ENCODE measurements around the gene BIRC7. TPM values are rescaled to one million over a fixed set of nuclear protein-coding genes. Genes with fewer than 3 reads are reported as not detected.

Gene BIRC7
- total RNA-seq, 1 donor from 2014 or later = 10.6 TPM

DNA sequence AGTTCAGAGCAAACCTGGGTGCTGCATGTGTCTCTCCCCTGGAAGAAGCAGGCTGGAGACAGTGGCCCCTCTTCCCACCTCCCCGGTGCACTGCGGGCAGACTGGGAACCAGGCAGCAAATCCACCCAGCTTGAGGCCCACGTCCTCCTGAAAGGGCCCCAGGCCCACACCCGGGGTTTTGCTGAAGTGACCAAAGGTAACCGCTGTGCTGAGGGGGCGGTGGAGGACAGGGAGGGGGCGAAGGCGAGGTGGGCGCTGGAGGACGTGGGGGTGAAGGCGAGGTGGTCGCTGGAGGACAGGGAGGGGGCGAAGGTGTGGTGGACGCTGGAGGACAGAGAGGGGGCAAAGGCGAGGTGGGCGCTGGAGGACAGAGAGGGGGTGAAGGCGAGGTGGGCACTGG, 1.8 kb upstream of the BIRC7 start:
- no peak overlapping the region for H3K4me3 ChIP-seq (ENCODE audit: low read depth, low read length)
- no peak for DNase-seq (ENCODE audit: low read depth)
- TF ChIP-seq, protein P1, sequence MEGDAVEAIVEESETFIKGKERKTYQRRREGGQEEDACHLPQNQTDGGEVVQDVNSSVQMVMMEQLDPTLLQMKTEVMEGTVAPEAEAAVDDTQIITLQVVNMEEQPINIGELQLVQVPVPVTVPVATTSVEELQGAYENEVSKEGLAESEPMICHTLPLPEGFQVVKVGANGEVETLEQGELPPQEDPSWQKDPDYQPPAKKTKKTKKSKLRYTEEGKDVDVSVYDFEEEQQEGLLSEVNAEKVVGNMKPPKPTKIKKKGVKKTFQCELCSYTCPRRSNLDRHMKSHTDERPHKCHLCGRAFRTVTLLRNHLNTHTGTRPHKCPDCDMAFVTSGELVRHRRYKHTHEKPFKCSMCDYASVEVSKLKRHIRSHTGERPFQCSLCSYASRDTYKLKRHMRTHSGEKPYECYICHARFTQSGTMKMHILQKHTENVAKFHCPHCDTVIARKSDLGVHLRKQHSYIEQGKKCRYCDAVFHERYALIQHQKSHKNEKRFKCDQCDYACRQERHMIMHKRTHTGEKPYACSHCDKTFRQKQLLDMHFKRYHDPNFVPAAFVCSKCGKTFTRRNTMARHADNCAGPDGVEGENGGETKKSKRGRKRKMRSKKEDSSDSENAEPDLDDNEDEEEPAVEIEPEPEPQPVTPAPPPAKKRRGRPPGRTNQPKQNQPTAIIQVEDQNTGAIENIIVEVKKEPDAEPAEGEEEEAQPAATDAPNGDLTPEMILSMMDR (conservative IDR thresholded peaks at IDR 0.05; ENCODE audit: low read depth, low read length) = no peak

DNA sequence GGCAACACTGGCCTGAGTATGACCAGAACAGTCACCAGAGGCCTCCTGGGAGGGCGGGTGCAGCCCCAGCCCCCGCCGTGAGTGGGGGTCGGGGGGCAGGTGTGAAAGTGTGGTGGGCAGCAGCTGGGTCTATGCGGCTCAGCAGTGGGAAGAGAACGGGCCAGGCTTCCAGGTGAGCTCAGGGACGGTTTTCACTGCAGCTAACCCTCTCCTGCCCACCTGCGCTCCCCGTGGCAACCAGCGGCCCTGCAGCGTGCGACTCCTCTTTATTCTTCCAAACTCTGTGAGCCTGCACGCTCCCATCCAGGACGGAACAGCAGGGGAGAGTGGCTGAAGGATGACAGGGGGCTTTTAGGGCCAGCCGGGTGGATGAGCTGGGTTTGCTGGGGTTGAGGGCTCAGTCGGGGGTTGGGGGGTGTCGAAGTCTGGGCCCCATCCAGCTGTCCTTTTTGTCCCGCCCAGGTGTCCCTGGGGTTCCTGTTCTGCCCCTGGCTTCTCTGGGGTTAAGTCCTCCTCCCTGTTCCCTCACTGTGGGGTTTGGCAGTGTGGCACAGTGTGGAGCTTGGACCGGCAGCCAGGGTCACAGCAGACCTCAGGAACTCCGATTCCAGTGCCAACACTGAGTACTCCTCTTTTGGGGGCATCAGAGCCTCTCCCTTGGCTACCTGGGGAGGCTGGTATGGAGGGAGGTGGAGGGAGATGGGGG, 859 bp upstream of the BIRC7 start:
- no peak for DNase-seq (ENCODE audit: low read depth)
- TF ChIP-seq, protein P1 (conservative IDR thresholded peaks at IDR 0.05; ENCODE audit: low read depth, low read length) = peak; percentile 45
- H3K4me3 ChIP-seq (ENCODE audit: low read depth, low read length) = no peak overlapping the region

DNA sequence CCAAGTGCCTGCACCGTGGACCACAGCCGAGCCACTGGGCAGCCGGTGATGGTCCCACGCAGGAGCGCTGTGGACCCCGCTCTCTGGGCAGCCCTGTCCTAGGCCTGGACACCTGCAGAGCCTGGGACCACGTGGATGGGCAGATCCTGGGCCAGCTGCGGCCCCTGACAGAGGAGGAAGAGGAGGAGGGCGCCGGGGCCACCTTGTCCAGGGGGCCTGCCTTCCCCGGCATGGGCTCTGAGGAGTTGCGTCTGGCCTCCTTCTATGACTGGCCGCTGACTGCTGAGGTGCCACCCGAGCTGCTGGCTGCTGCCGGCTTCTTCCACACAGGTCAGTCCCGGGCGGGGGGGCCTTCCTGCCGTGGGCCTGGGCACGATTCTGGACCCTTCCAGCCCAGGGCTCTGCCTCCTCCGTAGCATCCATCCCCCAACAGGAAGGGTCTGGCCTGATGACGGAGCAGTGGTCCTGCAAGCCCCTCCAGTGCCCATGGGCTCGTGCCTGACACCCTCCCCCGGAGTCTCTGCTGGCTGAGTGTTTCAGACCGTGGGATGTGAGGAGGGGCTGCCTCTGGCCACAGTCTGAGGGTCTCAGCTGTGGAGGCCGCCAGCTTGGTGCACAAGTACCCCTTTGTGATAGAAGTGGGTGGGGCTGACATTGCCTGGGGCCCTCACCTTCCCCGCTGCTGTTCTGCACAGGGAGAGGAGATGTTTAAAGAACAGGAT, 572 bp downstream of the BIRC7 start:
- DNase-seq (ENCODE audit: low read depth) = no peak
- TF ChIP-seq, protein P1 (conservative IDR thresholded peaks at IDR 0.05; ENCODE audit: low read depth, low read length) = no peak
- no peak overlapping the region for H3K4me3 ChIP-seq (ENCODE audit: low read depth, low read length)

DNA sequence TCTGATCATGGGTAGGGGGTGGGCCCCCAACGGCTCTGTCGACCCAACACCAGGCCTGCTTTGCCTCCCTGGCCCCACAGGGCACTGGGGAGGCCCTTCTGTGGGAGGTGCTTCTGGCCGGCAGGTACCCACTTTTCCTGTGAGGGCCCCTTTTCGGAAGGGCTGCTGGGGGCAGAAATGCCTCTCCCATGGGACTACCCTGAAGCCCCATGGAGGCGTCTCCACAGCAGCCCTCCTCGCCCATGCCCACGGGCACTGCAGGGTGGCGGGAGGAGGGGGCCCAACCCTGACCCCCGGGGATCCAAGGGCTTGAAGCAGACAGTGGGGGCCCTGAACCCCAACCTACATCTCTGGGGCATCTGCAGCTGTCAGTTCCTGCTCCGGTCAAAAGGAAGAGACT, 2.3 kb downstream of the BIRC7 start:
- no peak for DNase-seq (ENCODE audit: low read depth)
- TF ChIP-seq, protein P1 (conservative IDR thresholded peaks at IDR 0.05; ENCODE audit: low read depth, low read length) = no peak
- H3K4me3 ChIP-seq (ENCODE audit: low read depth, low read length) = no peak overlapping the region

DNA sequence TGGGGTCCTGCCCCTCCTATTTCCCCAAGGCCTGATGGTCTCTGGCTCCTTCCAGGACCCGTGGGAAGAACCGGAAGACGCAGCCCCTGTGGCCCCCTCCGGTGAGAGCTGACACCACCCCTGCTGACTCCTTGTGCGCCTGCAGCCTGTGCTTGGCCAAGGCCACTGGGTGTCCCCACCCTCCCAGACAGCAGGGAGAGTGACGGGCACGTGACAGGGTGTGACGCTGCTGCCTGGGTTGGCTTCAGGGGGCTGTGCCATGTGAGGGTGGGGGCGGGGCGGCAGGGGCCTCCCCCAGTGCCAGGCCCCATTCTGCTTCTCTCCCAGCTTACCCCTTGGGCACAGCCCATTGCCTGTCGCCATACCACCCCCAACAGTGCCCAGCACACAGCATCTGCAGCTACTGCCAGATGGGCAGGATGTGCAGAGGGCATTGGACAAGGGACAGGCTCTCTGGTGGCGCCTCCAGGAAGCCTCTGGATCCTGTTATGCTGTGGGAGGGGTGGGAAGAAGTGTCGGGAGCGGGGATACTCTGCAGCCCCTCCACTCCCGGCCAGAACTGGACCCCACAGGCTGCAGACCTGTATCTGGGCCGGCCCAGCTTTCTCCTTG, 2.9 kb downstream of the BIRC7 start:
- no peak overlapping the region for H3K4me3 ChIP-seq (ENCODE audit: low read depth, low read length)
- DNase-seq (ENCODE audit: low read depth) = no peak
- TF ChIP-seq, protein P1 (conservative IDR thresholded peaks at IDR 0.05; ENCODE audit: low read depth, low read length) = no peak

DNA sequence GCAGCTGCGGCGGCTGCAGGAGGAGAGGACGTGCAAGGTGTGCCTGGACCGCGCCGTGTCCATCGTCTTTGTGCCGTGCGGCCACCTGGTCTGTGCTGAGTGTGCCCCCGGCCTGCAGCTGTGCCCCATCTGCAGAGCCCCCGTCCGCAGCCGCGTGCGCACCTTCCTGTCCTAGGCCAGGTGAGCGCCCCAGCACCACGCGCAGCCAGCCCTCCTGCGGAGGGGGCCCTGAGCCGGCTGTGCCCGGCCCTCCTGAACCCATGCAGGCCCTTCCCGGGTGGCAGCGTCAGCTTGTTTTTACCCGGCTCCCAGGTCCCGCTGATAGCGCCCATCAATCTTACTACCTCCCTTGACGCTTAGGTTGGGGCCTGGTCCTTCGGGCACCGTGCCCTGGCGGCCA, 3.7 kb downstream of the BIRC7 start:
- no peak for DNase-seq (ENCODE audit: low read depth)
- H3K4me3 ChIP-seq (ENCODE audit: low read depth, low read length) = no peak overlapping the region
- TF ChIP-seq, protein P1 (conservative IDR thresholded peaks at IDR 0.05; ENCODE audit: low read depth, low read length) = no peak
